ENCODE measurements around the gene LIMCH1. TPM values are rescaled to one million over a fixed set of nuclear protein-coding genes. Genes with fewer than 3 reads are reported as not detected.
"Not testable (repeated sequence)": the region's sequence is repeated elsewhere in the genome, so short reads cannot be mapped to it uniquely, and the experiment has no call there.

LIMCH1 gene, protein sequence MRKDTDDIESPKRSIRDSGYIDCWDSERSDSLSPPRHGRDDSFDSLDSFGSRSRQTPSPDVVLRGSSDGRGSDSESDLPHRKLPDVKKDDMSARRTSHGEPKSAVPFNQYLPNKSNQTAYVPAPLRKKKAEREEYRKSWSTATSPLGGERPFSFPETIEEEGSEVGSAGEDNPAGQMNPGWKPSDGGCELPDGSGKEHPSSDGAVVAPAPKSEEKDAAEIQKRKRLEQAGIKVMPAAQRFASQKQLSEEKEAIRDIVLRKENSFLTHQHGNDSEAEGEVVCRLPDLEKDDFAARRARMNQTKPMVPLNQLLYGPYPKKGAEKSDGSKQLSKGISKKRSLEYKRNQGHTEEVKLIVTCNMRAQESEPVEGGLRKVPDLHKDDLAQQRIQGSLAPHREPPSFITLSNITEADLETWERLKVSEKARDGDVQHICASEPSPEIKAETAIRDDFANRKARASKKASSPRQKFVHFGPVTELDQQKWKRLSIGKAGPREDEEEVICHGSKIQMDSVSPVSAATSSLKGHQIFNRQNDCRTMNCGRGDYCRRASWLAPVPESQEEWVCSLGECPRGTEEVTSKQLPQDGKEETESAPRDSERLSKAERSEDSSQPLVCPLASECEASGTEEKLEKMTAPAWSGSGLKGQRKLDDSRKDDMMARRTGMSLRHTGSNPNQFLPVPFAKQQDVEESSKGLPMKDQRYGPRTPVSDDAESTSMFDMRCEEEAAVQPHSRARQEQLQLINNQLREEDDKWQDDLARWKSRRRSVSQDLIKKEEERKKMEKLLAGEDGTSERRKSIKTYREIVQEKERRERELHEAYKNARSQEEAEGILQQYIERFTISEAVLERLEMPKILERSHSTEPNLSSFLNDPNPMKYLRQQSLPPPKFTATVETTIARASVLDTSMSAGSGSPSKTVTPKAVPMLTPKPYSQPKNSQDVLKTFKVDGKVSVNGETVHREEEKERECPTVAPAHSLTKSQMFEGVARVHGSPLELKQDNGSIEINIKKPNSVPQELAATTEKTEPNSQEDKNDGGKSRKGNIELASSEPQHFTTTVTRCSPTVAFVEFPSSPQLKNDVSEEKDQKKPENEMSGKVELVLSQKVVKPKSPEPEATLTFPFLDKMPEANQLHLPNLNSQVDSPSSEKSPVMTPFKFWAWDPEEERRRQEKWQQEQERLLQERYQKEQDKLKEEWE (N-terminal part only)
- total RNA-seq, result 1 to 10 TPM; 7.2 to 9.5 TPM
- long read RNA-seq, full-length matches to known transcripts, result 3 of 10 reads
- long read RNA-seq, partial matches to known transcripts, result 4 of 10 reads
- long read RNA-seq, other reads (novel, unspliced or antisense), result 3 of 10 reads

DNA sequence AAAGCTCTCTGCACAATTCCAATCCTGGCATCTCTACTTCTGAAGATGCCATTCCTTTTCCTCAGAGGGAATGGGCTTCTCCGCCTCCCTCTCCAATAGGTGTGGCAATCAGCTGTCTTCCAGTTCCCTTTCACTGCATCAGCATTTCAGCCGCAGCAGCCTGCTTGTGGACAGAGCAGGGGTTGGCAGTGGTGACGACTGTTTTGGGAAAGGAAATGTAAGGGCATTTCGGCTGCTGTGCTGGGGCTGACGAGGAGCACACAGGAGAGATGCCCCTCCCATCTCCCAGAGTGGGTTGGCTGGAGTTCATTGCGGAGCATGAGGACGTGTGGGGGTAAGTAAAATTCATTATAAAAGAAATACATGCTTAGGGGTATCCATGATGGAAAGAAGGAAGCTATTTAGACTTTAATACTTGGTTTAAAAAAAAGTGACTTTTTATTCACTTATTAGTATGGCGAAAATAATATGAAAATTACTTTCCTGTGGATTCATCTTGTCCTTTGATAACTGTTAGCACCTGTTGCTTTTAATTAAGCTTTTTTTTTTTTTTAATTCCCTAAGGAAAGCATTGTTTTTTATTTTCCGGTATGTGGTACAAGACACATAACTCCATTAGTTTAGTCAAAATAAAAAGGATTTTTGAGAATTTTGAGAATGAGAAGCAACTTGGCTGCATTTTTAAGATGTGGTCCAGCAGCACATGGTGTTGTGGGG is at the start of gene LIMCH1:
Gene LIMCH1 (plus strand): TSS at position 141 of the 717 bp plus-strand sequence. CDS start 67,839 bp downstream, outside the sequence.
- ATAC-seq (no peak), DNase-seq (peak; percentile 6 to 33)
- intact Hi-C loops (cut with DNase I, micrococcal nuclease), result no loop called here

DNA sequence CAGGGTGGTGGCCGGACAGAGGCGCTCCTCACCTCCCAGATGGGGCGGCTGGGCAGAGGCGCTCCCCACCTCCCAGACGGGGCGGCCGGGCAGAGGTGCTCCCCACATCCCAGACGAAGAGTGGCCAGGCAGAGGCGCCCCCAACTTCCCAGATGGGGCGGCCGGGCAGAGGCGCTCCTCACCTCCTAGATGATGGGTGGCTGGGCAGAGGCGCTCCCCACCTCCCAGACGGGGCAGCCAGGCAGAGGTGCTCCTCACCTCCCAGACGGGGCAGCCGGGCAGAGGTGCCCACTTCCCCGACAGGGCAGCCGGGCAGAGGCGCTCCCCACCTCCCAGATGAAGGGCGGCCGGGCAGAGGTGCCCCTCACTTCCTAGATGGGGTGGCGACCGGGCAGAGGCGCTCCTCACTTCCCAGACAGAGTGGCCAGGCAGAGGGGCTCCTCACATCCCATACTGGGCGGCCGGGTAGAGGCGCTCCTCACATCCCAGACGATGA is 46.8 kb upstream of the LIMCH1 start:
- DNase-seq; ATAC-seq; intact Hi-C loops (cut with DNase I, micrococcal nuclease): not testable (repeated sequence)

DNA sequence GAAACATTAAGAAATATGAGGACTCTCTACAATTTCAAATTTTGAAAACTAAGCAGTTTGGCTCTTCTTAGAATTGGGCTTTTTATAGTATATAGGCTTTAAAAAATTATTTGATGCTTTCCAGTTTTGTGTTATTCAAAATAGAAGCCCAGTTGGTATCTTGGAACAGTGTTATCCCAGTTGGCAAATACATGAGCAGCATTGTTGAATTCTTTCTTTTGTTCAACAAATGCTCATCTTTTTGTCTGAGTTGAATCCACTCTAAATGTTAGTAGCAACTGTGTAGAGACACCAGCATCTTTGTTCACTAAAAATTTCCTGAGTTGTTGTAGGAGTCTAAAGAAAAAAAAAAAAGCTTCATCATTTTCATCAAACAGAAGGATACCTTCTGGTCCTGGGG is 41.0 kb upstream of the LIMCH1 start:
- intact Hi-C loops (cut with DNase I, micrococcal nuclease), result no loop called here
- DNase-seq (no peak), ATAC-seq (no peak)

DNA sequence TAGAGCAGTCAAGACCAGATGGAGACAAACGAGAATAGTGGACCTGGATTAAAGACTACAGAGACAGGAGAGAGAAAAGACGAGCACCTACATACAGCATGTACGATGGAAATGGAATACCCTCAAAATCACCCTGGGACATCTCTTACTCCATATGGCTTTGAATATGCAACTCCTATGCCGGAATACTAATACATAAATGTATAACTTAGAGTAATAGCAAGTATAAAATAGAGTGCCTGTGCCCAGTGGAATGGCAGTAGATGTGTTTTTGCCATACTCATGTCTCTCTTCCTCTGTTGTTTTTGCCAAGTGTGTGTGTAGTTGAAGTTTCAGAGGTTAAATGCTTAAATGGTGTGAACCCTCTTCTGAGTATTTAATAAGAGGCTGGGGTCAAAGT is 39.8 kb upstream of the LIMCH1 start:
- intact Hi-C loops (cut with DNase I, micrococcal nuclease), result no loop called here
- DNase-seq, result no peak
- ATAC-seq, result no peak

DNA sequence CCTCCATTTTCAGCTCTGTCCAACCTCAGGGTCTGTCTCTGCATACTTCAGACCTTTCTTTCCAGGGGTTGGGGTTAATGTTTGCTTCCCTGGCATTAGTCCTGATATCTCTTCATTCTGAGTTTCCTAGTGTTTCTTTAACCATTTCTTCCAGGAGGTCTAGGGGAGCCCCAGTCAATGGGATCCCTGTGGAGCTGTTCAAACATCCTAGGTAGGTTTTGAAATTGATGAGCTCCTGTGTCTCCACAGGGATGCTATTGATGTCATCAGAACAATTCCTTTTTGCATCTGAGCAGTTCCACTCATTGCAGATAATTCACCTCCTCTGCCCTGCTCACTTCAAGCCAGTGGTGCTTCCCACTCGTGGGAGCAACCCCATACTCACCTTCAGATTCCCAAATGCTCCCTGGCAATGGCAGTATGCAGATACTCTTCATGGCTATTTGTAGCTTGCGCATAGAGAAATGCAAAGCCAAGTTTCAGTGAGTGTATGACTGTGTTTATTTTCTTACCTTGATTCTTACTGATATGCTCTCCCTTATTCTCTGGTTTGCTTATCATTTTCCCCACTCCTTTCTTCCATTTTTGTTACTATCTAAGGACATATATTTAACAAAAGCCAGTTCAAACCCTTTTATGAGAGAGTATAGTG is 33.7 kb upstream of the LIMCH1 start:
- no peak for ATAC-seq
- intact Hi-C loops (cut with DNase I, micrococcal nuclease), result no loop called here

DNA sequence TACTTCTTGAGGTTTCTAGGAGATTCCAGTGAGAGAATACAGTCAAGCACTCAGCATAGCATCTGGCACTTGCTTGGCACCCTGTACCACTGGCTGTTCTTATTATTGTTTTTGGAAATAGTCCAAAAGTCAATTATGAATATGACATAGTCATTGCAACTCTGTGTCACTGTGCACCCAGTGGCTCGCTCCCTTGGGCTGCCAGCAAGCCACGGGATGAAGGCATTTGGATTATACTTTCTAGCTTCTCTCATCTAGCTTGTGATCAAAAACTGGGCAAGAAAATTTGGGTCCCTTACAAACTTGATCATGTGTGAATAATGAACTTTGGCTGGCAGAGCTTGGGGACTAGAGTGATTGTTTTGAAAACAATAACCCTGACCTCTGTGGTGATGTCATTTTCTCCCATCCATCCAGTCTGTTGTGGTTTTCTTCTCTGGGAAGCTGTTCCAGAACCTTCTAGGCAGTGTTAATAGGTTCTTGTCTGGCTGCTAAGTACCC is 32.7 kb upstream of the LIMCH1 start:
- intact Hi-C loops (cut with DNase I, micrococcal nuclease), result no loop called here
- no peak for DNase-seq
- peak; percentile 75 for ATAC-seq

More for the DNA sequence above, 33.7 kb upstream of the LIMCH1 start:
- DNase-seq, result no peak

DNA sequence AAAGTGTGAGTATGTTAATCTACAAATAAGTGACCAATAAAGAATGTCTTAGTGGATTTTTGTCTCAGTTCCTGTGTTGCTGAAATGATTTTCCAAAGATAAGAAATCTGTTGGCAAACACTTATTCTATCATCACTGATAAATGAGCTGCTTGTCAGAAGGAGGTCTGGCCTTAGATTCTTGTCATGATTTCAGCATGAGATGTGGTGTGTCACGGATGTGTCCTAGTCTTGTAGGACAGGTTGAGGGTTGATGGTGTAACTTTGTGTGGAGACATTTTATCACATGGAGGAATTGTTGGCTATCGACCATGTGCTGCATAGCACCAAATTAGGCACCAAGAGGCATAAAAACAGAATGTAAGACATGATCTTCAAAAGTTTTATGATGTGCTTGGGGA is 31.8 kb upstream of the LIMCH1 start:
- DNase-seq, result no peak
- ATAC-seq, result no peak
- intact Hi-C loops (cut with DNase I, micrococcal nuclease), result no loop called here

DNA sequence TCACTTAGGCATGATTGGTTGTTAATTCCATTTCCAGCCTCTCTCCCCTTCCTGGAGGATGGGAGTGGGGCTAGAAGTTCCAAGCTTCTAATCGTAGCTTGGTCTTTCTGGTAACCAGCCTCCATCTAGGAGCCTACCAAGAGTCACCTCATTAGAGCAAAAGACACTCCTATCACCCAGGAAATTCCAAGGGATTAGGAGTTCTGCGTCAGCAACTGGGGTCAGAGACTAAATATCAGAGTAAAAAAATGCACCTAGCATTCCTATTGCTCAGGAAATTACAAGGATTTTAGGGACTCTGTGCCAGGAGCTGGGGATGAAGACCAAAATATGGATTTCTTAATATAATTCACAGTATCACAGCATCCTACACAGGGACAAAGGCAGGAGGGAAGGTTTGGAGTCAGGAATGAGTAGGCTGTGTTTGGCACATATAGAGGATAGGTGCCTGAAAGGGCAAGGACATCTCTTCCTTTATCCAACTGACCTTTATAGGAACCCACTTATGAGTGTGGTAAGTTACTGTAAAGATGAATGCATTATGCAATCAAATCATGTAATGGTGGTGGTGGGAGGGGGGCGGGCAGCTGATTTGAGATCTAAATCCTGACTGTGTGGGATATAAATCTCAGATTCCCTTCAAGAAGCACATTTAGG is 30.5 kb upstream of the LIMCH1 start:
- DNase-seq (no peak), ATAC-seq (no peak)
- intact Hi-C loops (cut with DNase I, micrococcal nuclease), result no loop called here

DNA sequence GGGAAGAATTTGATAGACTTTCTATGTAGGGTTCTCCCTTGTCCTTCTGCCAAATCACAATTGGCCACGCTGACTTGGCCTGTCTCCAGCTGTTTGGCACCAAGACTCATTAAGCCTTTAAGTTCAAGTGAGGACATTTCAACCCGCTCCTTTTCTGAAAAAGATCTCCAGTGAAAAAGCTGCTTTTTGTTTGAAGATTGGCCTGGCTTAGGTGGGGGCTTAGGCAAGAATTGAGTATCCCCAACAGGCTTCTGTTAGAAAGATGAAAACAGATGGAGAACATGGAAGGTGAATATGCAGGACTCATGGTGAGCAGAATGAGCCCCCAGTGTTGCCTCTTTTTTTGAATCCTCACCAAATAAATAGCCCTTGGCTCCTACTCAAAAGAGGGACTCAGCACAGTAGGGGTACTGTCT is 28.5 kb upstream of the LIMCH1 start:
- intact Hi-C loops (cut with DNase I, micrococcal nuclease), result no loop called here
- ATAC-seq (no peak), DNase-seq (no peak)

DNA sequence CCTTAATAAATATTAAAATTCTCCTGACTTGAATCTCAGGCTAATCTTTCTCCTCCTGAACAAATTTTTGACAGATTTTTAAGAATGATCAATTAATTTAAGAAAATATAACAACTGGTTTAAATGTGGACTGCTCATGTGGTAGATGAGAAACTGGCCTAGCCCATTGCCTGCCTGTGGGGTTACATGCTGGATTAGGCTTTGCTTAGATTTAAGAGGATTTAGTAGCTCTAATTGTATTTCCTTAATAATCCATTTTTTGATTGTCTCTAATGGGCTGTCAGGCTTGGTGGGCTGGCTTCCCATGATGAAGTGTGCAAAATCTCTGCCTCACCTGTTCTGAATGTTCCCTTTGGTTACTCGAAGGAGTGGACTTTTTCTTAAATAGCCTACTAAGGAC is 27.8 kb upstream of the LIMCH1 start:
- ATAC-seq, result no peak
- intact Hi-C loops (cut with DNase I, micrococcal nuclease), result no loop called here
- DNase-seq, result no peak

DNA sequence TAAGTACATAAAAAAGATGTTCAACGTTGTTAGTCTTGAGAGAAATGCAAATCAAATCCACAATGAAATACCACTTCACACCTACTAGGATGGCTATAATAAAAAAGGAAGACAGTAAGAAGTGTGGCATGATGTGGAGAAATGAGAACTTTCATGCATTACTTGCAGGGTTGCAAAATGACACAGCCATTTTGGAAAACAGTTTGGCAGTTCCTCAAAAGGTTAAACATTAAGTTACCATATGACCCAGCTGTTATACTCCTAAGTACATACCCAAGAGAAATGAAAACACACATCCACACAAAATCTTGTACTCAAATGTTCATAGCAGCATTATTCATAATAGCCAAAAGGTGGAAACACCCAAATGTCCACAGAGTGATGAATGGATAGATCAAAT is 25.8 kb upstream of the LIMCH1 start:
- ATAC-seq (no peak), DNase-seq (no peak)
- intact Hi-C loops (cut with DNase I, micrococcal nuclease), result no loop called here

DNA sequence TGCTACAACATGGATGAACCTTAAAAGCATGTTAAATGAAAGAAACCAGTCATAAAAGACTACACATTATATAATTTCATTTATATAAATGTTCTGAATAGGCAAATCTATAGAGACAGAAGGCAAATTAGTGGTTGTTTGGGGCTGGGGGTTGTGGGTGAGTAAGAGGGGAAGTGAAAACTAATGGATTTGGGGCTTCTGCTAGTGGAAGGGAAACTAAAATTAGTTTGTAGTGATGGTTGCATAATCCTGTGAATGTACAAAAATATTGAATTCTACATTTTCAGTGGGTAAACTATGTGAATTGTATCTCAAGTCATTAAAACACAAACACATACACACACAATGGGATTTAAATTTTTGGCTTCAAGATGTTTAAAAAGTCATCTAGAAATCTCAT is 25.4 kb upstream of the LIMCH1 start:
- intact Hi-C loops (cut with DNase I, micrococcal nuclease), result no loop called here
- no peak for DNase-seq
- ATAC-seq, result no peak

DNA sequence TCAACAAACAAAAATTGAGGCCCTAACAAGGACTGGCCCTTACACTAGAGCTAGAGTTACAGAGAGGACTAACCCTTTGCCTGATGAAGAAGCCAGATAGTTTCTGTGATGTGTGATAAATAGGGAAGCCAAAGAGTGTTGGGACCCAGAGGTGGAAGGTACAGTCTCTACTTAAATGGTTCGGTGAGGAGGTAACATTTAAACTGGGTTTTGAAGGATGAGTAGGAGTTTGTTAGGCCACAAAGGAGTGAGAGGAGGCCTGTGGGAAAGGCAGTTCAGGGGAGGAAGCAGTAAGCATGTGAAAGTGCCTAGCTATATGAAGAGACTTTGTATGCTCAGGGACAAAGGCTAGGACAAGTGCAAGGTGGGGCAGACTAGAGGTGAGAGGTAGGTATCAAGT is 23.8 kb upstream of the LIMCH1 start:
- ATAC-seq, result no peak
- intact Hi-C loops (cut with DNase I, micrococcal nuclease), result no loop called here
- DNase-seq, result no peak

DNA sequence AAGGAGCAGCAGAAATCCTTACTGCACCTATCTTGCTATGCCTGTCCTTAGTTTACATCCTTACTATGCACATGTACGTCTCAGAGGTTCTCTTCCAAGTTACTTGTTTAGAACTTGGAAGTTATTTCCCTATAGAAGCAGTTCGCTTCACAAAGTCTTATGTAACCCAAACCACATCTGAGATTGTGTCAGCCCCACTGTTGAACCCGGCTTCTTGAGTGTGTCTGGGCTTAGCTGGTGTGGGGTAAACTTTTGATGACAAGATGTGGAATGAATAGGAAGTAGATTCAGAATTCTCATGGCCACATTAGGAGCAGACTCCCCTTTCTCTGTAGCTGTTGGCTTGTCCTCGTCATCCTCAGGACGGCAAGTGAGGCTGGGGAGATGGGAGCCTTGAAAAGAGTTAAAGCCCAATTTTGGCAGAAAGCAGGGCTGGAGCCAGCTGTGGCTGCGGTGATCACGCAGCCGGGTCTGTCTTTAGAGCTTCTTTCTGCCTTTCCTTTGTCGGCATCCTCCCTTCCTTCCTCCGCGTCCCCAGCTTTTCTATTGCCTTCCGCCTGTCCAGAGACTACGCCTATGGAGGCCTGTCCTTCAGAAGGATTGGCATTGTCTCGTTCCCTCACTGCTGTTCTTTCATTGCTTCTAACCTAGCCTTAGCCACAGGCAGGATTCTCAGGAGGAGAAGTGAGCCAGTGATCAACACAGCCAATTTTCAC is 23.0 kb upstream of the LIMCH1 start:
- intact Hi-C loops (cut with DNase I, micrococcal nuclease), result no loop called here
- no peak for ATAC-seq
- DNase-seq, result no peak

DNA sequence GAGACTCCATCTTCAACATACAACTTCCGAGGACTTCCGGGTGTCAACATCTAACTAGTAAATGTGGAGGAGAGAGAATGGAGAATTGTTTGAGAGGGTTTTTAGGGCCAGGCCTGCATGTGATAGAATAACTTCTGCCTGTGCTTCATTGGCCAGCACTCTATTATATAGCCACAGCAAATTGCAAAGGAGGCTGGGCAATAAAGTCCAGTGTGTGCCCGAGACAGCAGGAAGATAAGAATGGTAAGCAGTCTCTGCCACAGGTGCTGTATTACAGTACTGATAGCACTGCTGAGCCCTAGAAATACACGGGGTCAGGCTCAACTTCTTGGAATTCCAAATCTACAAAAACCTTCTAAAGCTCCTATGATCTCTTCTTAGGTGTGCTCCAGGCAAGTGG is 20.8 kb upstream of the LIMCH1 start:
- ATAC-seq (peak; percentile 83), DNase-seq (no peak)
- intact Hi-C loops (cut with DNase I, micrococcal nuclease), result no loop called here

DNA sequence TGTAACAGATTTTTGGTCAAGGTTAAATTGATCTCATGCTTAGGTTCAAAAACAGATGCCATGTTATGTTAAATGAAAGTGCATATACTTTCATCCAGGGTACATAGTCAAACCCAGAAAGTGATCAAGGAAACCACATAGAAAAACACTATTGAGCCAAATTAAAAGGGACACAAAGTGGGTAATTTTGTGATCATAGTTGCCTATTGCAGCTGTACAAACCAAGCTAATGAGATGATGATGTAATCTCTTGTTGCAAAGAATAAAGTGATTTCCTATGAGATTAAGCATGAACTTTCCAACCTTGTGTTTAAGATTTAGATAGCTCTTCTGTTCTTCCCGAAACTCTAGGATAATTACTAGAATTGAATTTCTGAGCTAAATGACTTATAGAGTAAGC is 20.2 kb upstream of the LIMCH1 start:
- intact Hi-C loops (cut with DNase I, micrococcal nuclease), result no loop called here
- no peak for DNase-seq
- ATAC-seq, result no peak

DNA sequence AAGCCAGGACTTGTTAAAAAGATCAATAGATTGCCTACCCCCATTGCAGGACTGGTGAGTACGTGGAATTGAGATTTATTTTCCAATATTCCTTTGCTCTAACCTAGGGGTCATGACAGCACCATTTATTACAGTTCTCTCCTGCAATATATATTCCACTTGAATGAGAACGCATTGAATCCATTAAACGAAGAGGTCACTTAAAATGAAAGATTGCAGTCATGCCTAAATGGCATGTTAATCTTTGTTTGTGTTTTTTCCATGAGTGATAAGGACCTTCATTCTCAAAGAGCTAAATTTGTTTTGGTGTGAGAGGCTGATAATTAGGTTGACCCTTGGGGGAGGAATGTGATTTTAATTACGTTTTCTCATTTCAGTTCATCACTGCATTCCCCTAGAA is 13.5 kb upstream of the LIMCH1 start:
- ATAC-seq (no peak), DNase-seq (no peak)
- intact Hi-C loops (cut with DNase I, micrococcal nuclease), result no loop called here

Data from left colon (tissue), 2 donors.